ENCODE results near the gene CCL22.
"Not testable (repeated sequence)": the region's sequence is repeated elsewhere in the genome, so short reads cannot be mapped to it uniquely, and the experiment has no call there.

The CCL22 gene

DNA sequence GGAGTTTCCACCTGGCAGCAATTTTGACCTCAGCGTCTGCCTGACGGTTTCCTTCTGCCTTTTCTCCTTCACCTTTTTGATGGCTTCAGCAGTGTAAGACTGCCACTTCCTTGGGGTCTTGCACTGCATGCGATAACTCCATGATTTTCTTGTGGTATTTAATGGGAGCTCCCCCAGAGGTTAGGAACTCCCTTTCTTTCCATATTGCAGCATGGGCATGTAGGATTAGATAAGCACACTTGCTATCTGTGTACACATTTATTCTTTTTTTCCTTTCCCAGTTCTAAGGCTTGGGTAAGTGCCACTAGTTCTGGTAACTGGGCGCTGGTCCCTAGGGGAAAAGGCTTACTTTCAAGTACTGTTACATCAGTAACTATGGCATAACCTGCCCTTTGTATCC, 38.9 kb downstream of the CCL22 start:
- DNase-seq: not testable (repeated sequence)

DNA sequence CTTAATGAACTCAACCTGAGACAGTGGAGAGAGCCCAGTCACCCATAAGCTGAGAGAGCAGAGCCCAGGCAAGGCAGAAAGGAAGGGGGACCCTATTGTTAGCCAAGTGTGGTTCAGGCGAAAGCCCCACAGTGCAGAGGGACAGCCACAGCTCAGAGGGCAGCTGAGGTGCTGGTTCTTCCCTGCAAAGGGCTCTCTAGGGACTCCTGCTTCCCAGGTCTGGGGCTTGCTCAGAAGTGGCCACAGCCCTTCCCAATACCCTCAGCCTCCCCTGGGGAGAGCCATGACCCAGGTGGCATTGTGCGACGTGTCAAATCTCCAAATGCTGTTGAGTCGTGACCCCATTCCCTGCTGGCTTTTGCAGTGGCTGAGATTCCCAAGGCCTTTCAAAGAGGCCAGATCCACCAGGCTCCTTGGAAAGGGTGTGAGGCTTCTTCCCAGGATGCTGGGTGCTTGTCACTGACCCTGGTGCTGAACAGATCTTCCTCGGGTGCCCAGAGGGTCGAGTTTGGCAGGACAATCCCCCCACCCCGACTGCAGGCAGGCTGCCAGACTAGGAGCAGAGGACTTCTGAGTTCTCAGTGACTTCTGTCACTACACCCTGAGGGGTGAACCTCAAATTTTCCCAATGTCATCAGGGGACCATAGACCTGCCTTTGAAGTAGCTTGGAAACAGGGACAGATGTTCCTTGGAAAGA, 43.5 kb downstream of the CCL22 start:
- no peak for DNase-seq

DNA sequence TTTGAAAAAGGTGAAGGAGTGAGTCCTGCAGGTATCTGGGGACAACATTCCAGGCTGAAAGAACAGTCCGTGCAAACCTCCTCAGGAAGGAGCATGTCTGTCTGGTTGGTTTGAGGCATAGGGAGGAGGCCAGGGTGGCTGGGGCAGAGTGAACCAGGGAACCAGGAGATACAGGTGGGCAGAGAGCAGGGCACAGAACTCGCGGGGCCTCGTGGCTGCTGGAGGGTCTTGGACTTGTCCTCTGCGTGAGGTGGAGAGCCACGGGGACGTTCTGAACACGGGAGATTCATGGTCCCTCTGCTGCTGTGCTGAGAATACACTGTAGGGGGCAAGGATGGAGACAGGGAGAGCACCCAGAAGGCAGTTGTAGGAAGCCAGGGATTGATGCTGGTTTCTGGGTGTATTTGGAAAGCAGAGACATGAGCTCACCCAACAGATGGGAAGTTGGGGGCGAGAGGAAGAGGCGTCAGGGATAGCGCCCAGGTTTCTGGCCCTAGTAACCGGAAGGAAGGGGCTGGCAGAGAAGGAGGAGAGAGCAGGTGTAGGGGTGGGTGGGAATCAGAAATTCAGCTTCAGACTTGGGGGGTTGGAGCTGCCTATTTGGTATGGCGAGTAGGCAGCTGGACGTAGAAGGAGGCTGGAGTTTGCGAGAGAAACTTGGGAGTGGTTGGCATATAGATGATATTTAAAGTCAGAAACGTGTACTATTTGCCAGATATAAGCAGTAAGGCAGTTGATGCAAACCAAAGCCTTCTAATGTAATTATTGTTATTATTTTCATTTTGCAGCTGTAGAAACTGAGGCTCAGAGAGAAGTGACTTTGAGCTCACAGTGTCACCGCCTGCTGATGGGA, 45.6 kb downstream of the CCL22 start, which contains the start of gene CCL17:
Gene CCL17 (plus strand): TSS at position 803 of the 853 bp plus-strand sequence. CDS start 9,166 bp downstream, outside the sequence.
- no peak for DNase-seq

DNA sequence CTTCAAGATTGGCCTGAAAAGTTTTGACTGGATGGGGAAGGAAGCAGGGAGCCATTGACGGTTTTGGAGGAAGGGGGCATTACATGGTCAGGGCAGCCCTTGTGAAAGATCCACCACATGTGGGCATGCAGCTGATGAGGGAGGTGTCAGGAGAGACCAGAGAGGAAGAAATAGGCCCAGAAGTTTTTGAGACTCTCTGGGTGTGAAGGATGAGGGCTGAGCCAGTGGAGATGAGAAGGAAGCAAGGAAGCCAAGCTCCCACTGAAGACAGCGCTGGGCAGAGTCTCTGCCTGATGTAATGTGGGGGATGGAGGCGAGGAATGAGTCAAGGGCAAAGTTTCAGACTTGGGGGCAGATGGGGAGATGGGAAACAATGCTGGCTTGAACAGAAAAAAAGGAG, 46.5 kb downstream of the CCL22 start:
- no peak for DNase-seq

DNA sequence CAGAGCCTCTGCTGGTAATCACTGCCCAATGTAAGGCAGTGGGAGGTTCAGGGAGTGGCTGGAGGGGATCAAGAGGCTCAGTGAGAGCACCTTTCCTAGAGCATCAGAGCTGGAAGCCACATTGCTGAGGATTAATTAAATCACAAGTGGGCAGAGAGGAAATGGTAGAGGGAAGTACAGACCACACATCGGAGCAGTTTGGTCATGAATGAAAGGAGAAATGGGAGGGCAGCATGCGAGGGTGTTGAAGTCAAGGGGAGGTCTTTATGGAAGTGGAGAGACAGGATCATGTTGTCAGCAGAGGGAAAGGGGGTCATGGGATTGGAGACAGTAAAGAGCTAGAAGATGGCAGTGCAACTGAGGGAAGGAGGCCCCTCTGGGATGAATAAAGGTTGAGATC, 48.3 kb downstream of the CCL22 start:
- DNase-seq: no peak

DNA sequence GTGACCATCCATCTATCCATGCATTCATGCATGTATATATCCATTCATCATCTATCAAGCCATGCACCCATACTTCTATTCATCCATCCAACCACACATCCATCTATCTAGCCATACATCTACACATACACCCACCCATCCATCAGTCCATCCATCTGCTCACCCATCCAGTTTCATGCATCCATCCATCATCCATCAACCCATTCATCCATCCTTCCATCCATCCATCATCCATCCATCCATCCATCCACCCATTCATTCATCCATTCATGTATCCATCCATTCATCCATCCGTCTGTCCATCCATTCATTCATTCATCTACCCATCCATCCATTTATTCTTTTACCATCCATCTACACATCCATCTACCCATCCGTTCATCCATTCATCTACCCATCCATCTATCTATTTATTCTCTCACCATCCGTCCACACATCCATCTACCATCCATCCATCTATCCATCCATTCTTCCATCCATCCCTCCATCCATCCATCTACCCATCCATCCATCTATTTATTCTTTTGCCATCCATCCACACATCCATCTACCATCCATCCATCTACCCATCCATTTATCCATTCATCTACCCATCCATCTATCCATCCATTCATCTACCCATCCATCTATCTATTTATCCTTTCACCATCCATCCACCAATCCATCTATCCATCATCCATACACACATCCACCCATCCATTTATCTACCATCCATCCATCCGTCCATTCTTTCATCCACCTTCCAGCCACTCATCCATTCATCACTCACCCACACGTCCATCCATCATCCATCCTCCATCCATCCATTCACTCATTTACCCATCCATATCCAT, 49.2 kb downstream of the CCL22 start:
- DNase-seq: no peak

DNA sequence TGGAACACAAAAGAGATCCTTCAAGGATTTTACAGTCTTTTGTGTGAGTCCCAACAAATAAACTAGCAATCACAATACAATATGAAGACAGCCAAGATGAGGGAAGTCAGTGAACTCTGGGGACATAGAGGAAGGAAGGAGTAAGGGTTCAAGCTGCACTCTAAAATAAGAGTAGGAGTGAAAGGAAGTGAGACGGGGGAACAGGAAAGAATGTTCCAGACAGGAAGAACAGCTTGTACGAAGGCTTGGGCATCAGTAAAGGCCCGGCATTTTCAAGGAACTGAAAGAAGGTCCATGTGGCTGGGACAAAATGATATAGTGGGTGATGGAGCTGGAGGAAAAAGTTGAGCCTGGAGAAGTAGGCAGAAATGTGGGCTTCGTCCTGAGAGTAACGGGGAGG, 50.5 kb downstream of the CCL22 start:
- DNase-seq: no peak

DNA sequence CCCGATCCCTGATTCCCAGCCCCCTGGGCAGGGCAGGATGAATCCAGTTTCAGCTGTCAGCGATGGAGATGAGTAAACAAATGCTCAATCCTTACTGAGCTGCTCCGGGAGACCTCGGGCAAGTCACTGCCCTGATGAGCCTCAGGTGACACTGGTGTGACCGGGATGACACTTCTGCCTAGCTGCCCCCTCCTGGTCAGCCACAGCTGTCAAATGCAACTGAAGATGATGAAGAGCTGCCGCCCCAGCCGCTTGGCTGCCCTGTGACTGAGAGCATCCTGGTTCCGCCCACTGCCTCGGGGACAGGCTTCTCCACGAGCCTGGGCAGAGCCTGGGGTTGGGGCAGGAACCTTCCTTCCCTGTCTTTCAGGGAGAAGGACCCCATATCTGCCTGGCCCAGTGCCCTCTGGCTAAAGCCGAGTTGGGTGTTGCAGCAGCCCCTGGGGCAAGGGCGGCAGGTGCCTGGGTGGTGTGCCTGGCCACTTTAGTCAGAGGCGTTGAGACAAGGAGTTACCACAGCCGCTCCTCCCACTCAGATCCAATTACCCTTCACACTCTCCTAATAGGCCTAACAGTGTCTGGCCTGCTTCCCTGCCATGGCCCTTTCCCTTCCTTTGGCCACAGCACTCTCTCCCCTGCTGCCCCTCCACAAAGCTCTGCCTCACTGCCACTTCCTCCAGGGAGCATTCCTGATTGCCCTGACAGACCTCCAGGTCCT, 51.4 kb downstream of the CCL22 start:
- no peak for DNase-seq

DNA sequence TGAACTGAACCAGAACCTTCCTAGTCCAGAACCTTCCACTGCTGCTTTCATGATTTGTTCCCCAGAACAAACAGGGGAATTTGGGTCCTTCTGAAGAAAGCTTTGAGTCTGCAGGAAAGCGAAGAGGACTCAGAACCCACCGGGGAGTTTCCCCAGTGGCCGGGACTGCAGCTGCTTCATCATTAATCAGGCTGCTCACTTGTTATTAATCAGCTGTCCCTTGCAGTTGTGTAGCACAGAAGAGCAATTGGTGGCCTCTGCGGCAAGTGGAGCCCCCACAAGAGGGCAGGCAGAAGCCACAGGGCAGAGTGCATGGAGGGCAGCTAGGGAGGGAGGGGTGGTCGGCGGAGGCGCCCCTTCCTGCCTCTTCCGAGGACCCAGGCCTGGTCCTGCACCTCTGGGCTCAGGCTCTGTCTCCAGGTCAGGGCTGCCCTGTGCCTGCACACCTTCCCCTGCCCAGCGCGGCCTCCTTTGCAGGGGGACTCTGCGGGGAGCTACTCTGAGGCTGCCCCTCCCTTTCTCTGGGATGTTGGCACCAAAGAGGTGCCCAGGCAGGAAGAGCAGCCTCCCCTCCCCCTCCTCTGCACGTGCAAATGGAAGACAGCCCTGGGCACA, 52.9 kb downstream of the CCL22 start:
- no peak for DNase-seq

DNA sequence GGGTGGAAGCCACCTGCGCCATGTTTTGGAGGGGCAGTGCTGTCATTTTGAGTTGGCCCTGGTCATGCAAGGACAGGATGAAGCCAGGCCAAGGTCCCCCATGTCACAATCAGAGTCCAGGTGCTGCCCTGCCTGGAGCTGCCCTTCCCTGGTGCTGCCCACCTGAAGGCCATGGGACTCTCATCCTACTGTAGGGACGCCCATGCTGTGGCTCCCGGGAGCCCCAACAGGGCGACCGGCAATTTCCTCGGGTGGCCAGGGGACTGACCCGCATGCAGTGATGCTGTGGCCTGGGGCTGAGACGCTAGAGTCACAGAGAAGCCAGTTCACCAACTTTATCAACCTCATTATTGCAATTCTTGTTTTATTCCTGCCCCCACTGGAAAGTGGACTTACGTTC, 54.0 kb downstream of the CCL22 start:
- DNase-seq: no peak

DNA sequence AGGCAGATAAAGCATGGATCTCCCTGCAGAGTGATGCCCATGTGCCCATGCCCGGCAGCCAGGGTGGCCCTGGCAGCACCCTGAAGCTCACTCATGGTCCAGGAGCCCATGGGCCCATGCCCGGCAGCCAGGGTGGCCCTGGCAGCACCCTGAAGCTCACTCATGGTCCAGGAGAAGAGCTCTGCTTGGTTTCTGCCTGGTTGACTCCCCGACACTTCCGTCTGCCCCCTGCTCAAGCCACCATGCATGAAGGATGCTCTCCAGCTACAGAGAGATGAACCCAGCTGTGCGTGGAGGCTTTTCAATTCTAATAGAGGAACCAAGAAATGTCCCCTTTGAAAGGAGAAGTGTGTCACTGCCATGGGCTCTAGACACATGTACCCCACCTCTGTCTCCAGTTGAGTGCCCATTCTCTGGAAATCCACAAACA, 54.7 kb downstream of the CCL22 start:
- DNase-seq: no peak

DNA sequence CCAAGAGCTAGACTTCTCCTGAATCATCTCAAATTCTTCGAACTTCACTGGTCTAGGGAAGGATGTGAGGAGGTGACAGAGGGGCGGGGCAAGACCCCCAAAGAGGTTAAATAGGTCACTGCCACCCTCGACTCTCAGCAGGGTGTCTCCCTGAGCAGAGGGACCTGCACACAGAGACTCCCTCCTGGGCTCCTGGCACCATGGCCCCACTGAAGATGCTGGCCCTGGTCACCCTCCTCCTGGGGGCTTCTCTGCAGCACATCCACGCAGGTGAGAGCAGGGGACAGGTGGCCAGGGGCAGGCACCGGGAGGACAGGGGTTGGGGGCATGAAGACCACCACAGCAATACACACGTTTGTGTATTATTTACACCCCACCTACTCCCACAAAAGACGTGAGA, 55.1 kb downstream of the CCL22 start:
- DNase-seq: no peak

Data from SW 1271 (cell line).